GM12878 (cell line): ENCODE results near the gene PDHA2. TPM values are rescaled to one million over a fixed set of nuclear protein-coding genes. Genes with fewer than 3 reads are reported as not detected.

Experiments used
- ATAC-seq: fragments of 200-7000 bp; cut with Tn5 transposase; 3 replicates; pipeline ENCODE4 v1.9.1; 2020; ENCODE audit warnings: mild to moderate bottlenecking, moderate library complexity
- BruUV-seq: library from RNA; stranded (reverse); fragments of 400-500 nt; replicated peaks from 2 replicates; lab custom pipeline; 2021; lab: Mats Ljungman, UMichigan
- CTCF ChIA-PET: fragments of 300-600 bp; sonication (Branson Sonifier 250); formaldehyde crosslinking; extraction: SDS; loops from one replicate; lab custom pipeline; 2021; ENCODE audit warnings: inconsistent platforms; lab: Yijun Ruan, JAX
- POLR2A ChIA-PET: fragments of 350-600 bp; formaldehyde crosslinking; extraction: SDS; loops from one replicate; lab custom pipeline; 2021; ENCODE audit warnings: inconsistent platforms; lab: Charles Lee
- RAD21 ChIA-PET: fragments of 300-600 bp; sonication (Branson Sonifier 250); formaldehyde crosslinking; loops from one replicate; lab custom pipeline; 2023; ENCODE audit warnings: antibody characterized with exemption; ENCODE audit not compliant: unreplicated experiment; lab: Charles Lee
- SMC1A ChIA-PET: fragments of 300-600 bp; sonication (Branson Sonifier 250); formaldehyde crosslinking; loops from one replicate; lab custom pipeline; 2023; ENCODE audit not compliant: unreplicated experiment, uncharacterized antibody; lab: Charles Lee
- DNase-seq: peaks from one replicate; pipeline ENCODE4 v3.0.0-alpha.2; 2011; ENCODE audit warnings: low read depth, low spot score
- FAIRE-seq: peaks from 3 replicates; lab custom pipeline; 2011; peaks lifted over from hg19 to GRCh38; lab: Jason Lieb, UNC
- H2AFZ ChIP-seq: 2 replicates; pipeline ENCODE4 v1.6.0; 2011; ENCODE audit warnings: low read depth, low read length, control low read depth; ENCODE audit not compliant: control insufficient read depth
- H3K27ac ChIP-seq: 2 replicates; pipeline ENCODE4 v1.5.1; 2011; ENCODE audit warnings: control low read depth; ENCODE audit not compliant: control insufficient read depth, insufficient read depth
- H3K27me3 ChIP-seq, 2 experiments: replicated peaks in 1 of 2; 2 replicates each; pipeline versions ENCODE4 v1.6.0 to v1.6.1; 2011; ENCODE audit warnings: low read length in 1 of 2; ENCODE audit not compliant: control insufficient read depth in 2 of 2, insufficient read depth in 2 of 2
- H3K36me3 ChIP-seq, 2 experiments: 2 replicates each; pipeline ENCODE4 v1.5.1; 2011; ENCODE audit warnings: low read length in 1 of 2; ENCODE audit not compliant: control insufficient read depth in 2 of 2, insufficient read depth in 2 of 2
- H3K4me1 ChIP-seq: 2 replicates; pipeline ENCODE4 v1.6.1; 2011; ENCODE audit warnings: mild to moderate bottlenecking, low read length, moderate library complexity, mixed read lengths; ENCODE audit not compliant: control insufficient read depth, insufficient read depth
- H3K4me2 ChIP-seq: 2 replicates; pipeline ENCODE4 v1.6.0; 2011; ENCODE audit warnings: control low read depth; ENCODE audit not compliant: control insufficient read depth, insufficient read depth
- H3K4me3 ChIP-seq: fragments of 200-600 bp; sonication (generic); 2 replicates; pipeline ENCODE4 v1.5.1; 2016
- H3K79me2 ChIP-seq: 2 replicates; pipeline ENCODE4 v1.6.0; 2011; ENCODE audit warnings: low read length; ENCODE audit not compliant: control insufficient read depth, insufficient read depth
- H3K9ac ChIP-seq: 2 replicates; pipeline ENCODE4 v1.8.0; 2011; ENCODE audit warnings: low read length, control low read depth, mixed read lengths; ENCODE audit not compliant: control insufficient read depth, insufficient read depth
- H3K9me3 ChIP-seq: replicated peaks from 3 replicates; pipeline ENCODE4 v1.5.1; 2011; ENCODE audit warnings: mild to moderate bottlenecking, low read length; ENCODE audit not compliant: control insufficient read depth, insufficient read depth
- H4K20me1 ChIP-seq: 2 replicates; pipeline ENCODE4 v1.6.0; 2011; ENCODE audit not compliant: control insufficient read depth, insufficient read depth
- CTCF ChIP-seq, 3 experiments: IDR thresholded peaks in 2 of 3; conservative IDR thresholded peaks in 1 of 3; 2 replicates each; pipeline ENCODE4 v1.5.1; 2011; ENCODE audit warnings: low read depth in 3 of 3, low read length in 3 of 3, mild to moderate bottlenecking in 3 of 3, control low read depth in 2 of 3, moderate library complexity in 2 of 3, inconsistent platforms in 1 of 3, mixed read lengths in 1 of 3; ENCODE audit not compliant: control insufficient read depth in 2 of 3, insufficient read depth in 1 of 3; ENCODE audit errors: extremely low read depth in 1 of 3
- GATAD2B ChIP-seq: fragments of 450-650 bp; conservative IDR thresholded peaks from 2 replicates; pipeline ENCODE4 v1.6.1; 2017; ENCODE audit warnings: low read depth, mild to moderate bottlenecking, moderate library complexity
- IRF3 ChIP-seq: fragments of 450-650 bp; IDR thresholded peaks from 2 replicates; pipeline ENCODE4 v1.6.1; 2014; ENCODE audit warnings: mild to moderate bottlenecking
- MYB ChIP-seq: fragments of 150-350 bp; IDR thresholded peaks from 2 replicates; pipeline ENCODE4 v1.6.1; 2014; ENCODE audit warnings: mild to moderate bottlenecking, low read depth, low read length, borderline replicate concordance
- RCOR1 ChIP-seq: conservative IDR thresholded peaks from 2 replicates; pipeline ENCODE4 v1.6.1; 2012; ENCODE audit warnings: low read depth, low read length, improper control_type of control experiment
- WGBS: methylation state at CpG from one replicate; pipeline ENCODE4 v1.1.6; 2016; ENCODE audit warnings: low lambda C conversion rate; ENCODE audit not compliant: insufficient replicate concordance, insufficient coverage; ENCODE audit errors: missing lambda C conversion rate; 5-methylcytosine and 5-hydroxymethylcytosine counted together
- in situ Hi-C: fragments of 300-500 bp; cut with MboI; formaldehyde crosslinking; loops from 9 replicates; pipeline ENCODE4 v1.14.3; 2018; ENCODE audit warnings: mixed read lengths
- intact Hi-C: fragments of 100-400 bp; cut with micrococcal nuclease; formaldehyde crosslinking; loops from one replicate; pipeline ENCODE4 v1.14.2; 2022; ENCODE audit not compliant: unreplicated experiment
- polyA plus RNA-seq, 11 experiments: library from polyadenylated mRNA; depleted of rRNA in 4 of 11; unstranded in 6 of 11; stranded (reverse) in 5 of 11; fragments of >200 nt; fragmentation: Nextera tagmentation in 4 of 11; fragmentation: Illumina TruSeq in 1 of 11; extraction: Ambion mirVana in 4 of 11; extraction: Trizol in 1 of 11; gene quantifications; 1 replicate in 1 of 11; 2 replicates in 10 of 11; pipeline versions ENCODE4 v1.2.1 to v1.2.3, GENCODE V29; 2011 to 2016; ENCODE audit warnings: inconsistent platforms in 2 of 11, missing spikeins in 2 of 11, low read depth in 1 of 11
- total RNA-seq, 4 experiments: library from RNA; depleted of rRNA in 3 of 4; stranded (reverse); fragments of >200 nt in 3 of 4; fragmentation: Illumina TruSeq in 1 of 4; extraction: Trizol in 1 of 4; gene quantifications; 2 replicates each; pipeline versions ENCODE4 v1.2.1 to v1.2.3, GENCODE V29; 2013 to 2021

Gene PDHA2
- total and polyA plus RNA-seq, 10 of the 15 experiments (the other 5 are each of a cell fraction or from before 2014, with no cell fraction given), result not detected

GRCh38 chr4:95798727-95799126 is 41.2 kb upstream of the PDHA2 start (continued):
- TF ChIP-seq MYB, result no peak

- H3K4me3 ChIP-seq, result no peak overlapping the region
- no peaks in the 10 kb centered on the region for H3K79me2 ChIP-seq
- H3K27me3 ChIP-seq, result no peaks in the 10 kb centered on the region
- no peaks in the 10 kb centered on the region for H3K9me3 ChIP-seq
- BruUV-seq, result no TSS peak
- no peak overlapping the region for H3K27ac ChIP-seq
- ChIA-PET CTCF (no interaction called here), POLR2A (interaction anchor here (0.7 kb wide), 1 partner anchor 140 kb away, joined by 4 read pairs; no protein-coding TSS in a partner anchor), SMC1A (no interaction called here), RAD21 (no interaction called here)
- 16% methylated on average over 3 of the region's 3 CpGs for WGBS
- H3K4me1 ChIP-seq, result no peaks in the 10 kb centered on the region
- TF ChIP-seq CTCF (IDR thresholded peaks at IDR 0.05 in 2 of 3, conservative IDR thresholded peaks at IDR 0.05 in 1 of 3; ENCODE audit: control insufficient read depth in 2 of 3, extremely low read depth in 1 of 3, insufficient read depth in 1 of 3, low read depth in 3 of 3, low read length in 3 of 3) (no peak), RCOR1 (no peak), GATAD2B (no peak), IRF3 (no peak)
- intact Hi-C loops (no loop called here), in situ Hi-C loops (no loop called here)
- no peak overlapping the region for H3K4me2 ChIP-seq
- no peak for DNase-seq
- no peak for FAIRE-seq
- H3K36me3 ChIP-seq, result no peaks in the 10 kb centered on the region
- no peak for ATAC-seq
- no peak overlapping the region for H2AFZ ChIP-seq
- H3K9ac ChIP-seq, result no peak overlapping the region
- no peaks in the 10 kb centered on the region for H4K20me1 ChIP-seq
Observed at GRCh38 chr4:95821867-95822266, 18.0 kb upstream of the PDHA2 start.
